HG02623 (cell line): ENCODE results near the gene TBX18.

ENCODE experiments used
- ATAC-seq: cut with Tn5 transposase; IDR thresholded peaks from one replicate; pipeline ENCODE4 v1.9.1; 2021; ENCODE audit warnings: moderate library complexity; ENCODE audit not compliant: unreplicated experiment

TBX18 gene

DNA sequence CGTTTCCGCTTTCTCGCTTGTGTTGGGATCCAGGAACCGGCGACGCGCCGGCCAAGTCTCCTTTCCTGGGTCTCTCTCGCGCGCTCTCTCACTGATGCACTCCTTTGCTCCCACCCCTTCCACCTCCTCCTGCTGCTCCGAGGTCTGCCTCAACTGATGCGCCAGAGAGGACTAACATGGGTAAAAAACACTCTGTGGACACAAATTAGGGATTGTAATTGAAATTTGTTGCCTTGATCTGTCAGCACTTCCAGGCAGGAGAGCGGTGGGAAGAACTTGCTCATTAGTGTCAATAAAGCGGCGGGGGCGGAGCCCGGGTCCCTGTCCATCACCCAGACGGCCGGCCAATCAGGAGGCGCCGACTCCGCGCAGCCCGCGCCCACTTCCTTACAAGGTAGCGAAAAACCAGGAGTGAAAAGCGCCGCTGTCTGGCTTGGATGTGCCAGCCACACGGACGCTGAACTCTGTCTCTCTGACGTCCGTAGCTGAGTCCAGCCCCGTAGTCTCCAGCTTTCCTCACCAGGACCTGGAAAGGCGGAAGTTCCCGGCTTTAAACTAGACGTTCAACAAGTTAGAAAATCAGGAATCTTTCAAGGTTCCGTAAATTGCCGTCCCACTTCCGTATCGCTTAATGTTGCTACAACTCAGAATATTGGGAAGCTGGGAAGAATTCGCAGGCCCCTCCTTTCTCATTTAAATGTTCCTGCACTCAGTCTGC lies at the start of gene TBX18:
TSS of gene TBX18 (minus strand) at position 267 of the 718 bp plus-strand sequence. CDS start 417 bp downstream, outside the sequence.
- ATAC-seq, result no peak

DNA sequence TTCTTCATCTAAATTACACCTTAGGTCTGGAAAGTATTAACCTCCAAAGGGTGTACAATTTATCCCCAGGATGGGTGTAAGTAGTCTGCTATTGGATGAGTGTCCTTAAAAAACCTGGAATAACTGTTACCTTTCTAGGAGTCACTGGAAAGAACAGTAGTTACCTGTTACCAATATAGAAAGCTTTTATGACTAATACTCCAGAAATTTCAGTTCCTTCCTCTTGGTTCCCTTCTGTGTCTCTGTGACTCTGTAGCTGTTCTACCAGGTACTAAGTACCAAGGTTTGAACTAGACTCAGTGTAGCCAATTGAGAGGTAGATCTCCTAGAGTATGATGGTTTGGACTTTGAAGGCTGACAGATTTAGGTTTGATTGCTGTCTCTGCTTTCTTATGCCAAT lies 47.0 kb upstream of the TBX18 start:
- no peak for ATAC-seq

GRCh38 chr6:84809455-84809854 lies 45.1 kb upstream of the TBX18 start:
- ATAC-seq, result no peak

DNA sequence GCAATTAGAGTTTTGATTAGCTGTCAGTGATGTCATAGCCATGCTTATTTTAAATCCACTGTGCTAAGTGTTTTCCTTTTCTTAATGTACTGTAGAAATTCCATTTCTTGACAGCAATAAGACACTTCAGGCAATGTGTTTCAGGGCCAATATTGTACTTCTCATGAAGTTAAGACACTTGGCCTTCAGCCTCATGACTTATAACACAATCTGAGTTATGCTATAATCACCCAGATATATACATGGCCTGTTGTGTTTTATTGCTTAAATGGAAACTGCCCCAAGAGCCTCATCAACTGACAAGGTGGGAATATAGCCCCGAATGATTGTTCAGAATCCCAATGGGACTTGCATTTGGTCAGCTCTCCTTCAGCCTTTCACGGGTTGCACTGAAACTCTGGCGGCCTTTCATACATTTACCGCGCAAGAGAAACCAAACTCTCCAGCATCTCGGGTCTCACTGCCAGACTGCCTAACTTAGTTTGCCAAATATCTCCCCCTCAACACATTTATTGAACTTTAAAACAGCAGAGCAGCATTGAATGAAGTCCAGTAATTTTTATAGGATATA lies 44.2 kb upstream of the TBX18 start:
- ATAC-seq, result no peak

GRCh38 chr6:84805145-84805544 lies 40.7 kb upstream of the TBX18 start:
- ATAC-seq, result no peak

DNA sequence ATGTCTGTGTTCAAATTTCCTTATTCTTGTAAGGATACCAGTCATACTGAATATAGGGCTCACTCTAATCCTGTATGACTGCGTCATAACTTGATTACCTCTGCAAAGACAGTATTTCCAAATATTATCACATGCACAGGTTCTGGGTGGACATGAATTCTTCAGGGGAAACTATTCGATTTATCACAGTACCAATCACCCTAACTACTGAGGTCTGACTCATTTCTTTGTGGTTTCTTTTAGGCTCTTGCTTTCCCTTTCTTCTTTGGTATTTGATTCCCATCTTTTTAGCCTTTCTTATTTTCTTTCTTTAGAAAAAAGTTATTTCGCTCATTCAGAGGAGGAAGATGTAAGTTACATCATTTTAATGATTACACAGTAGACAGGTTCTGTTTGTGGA lies 40.3 kb upstream of the TBX18 start:
- no peak for ATAC-seq

GRCh38 chr6:84801250-84801649 lies 36.9 kb upstream of the TBX18 start:
- ATAC-seq, result no peak

GRCh38 chr6:84798257-84798656 lies 33.9 kb upstream of the TBX18 start:
- no peak for ATAC-seq

DNA sequence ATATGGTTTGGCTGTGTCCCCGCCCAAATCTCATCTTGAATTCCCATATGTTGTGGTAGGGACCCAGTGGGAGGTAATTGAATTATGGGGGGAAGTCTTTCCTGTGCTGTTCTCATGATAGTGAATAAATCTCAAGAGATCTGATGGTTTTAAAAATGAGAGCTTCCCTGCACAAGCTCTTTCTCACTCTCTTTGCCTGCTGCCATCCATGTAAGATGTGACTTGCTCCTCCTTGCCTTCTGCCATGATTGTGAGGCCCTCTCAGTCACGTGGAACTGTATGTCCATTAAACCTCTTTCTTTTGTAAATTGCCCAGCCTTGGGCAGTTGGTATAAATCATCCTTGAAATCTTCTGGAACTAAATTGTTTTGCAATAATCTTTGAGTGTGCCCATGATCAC lies 31.9 kb upstream of the TBX18 start:
- no peak for ATAC-seq

DNA sequence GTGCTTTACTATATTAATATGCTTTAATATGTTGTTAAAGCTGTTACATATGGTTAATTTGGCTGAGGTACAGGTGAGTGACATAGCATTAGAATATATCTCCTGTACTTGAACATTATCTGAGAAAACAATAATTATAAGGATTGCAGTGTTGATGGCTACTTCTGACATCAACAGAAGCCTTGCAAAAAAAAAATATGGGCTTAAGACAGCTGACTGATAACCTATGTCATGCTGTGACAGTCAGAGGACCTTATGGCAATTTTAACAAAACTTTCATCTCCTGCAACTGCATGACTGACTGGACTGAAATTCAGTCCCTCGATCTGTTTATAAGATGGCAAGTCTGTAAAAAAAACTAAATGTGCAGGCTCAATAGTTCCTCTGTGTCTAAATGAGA lies 27.5 kb upstream of the TBX18 start:
- no peak for ATAC-seq

DNA sequence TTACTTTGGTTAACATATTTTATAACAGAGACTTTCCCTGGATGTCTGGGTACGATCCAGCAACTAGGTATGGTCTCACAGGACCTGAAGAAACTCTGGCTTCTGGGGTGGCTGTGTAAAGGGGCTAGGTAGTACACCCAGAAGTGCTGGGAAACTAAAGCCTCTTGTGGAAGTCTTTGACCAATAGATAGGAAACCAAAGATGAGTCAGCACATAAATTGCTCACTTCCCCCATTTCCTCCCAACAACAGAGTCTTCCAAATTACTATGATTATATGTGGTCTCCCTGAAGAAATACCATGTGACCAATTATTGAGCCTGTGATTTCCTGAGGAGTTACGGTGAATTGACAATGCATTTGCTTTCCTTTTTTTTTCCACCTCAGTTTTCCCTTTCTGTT lies 26.8 kb upstream of the TBX18 start:
- ATAC-seq, result no peak

DNA sequence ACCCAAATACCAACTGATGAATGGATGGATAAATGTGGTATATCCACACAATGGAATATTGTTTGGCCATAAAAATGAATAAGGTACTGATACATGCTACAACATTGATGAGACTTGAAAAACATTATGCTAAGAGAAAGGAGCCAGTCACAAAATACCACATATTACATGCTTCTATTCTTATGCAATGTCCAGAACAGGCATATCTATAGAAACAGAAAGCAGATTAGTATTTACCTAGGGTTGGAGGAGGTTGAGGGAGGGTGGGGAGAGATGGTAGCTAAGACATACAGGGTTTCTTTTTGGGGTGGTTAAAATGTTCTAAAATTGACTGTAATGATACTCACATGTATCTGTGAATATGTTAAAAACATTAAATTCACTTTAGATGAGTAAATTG lies 24.8 kb upstream of the TBX18 start:
- ATAC-seq, result no peak

DNA sequence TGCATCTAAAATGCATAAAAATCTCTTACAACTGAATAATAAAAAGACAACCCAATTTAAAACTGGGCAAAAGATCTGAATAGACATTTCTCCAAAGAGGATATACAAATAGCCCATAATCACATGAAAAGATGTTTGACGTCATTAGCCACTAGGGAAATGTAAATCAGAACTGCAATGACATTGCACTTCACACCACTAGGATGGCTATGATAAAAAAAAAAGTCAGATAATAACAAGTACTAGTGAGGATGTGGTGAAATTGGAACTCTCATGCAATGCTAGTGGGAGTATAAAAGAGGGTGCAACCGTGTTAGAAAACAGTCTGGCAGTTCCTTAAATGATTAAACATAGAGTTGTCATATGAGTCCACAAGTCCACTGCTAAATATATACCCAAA lies 24.3 kb upstream of the TBX18 start:
- ATAC-seq, result no peak

GRCh38 chr6:84785671-84786070 lies 21.3 kb upstream of the TBX18 start:
- ATAC-seq, result no peak

- ATAC-seq, result no peak
Measured at GRCh38 chr6:84779917-84780316, 15.5 kb upstream of the TBX18 start.

GRCh38 chr6:84779380-84779779 lies 15.0 kb upstream of the TBX18 start:
- ATAC-seq, result no peak

DNA sequence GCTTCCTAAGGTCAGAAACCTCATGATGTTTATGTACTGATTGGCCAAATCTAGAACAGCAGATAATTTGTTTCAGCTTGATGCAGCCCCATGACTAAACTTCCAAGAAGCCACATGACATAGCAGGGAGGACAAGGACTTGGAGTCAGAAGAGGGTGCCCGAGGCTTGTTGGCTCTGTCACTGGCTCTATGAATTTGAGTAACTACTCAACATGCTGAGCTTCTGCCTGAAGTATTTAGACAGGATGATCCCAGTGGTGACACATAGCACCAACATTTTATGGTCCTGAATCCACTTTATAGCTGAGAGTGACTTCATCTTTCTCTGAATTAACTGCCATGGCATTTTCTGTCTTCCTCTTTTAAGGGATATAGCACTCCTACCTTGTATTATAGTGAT lies 13.5 kb upstream of the TBX18 start:
- no peak for ATAC-seq

DNA sequence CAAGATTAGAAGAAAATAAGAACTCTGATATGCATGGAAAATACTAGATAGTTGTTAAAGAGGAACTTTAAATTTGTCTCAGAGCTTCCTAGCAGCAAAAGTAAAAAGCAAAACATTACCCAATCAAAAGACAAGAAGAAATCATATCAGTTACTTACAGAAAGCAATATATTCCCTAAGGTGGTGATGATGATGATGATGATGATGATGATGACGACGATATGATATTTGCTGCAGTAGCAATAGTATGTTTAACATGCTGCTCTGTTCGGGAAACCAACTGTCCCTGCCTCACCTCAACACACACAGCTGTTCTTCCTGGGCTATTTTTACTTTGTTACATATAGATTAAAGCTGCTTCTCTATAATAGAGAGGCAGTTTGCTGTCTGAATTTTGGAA lies 12.0 kb upstream of the TBX18 start:
- no peak for ATAC-seq

GRCh38 chr6:84775751-84776150 lies 11.4 kb upstream of the TBX18 start:
- no peak for ATAC-seq

- no peak for ATAC-seq
Measured at GRCh38 chr6:84774985-84775284, 10.5 kb upstream of the TBX18 start.

GRCh38 chr6:84774157-84774984 lies 10.0 kb upstream of the TBX18 start:
- ATAC-seq, result no peak

GRCh38 chr6:84773431-84774156 lies 9.2 kb upstream of the TBX18 start:
- no peak for ATAC-seq
